SHP77 treated with DMSO at 0.1 percent for 48 hours (cell line): ENCODE results near the gene WWP2.
"Not testable (repeated sequence)": the region's sequence is repeated elsewhere in the genome, so short reads cannot be mapped to it uniquely, and the experiment has no call there.

Experiments used
- DNase-seq: peaks from one replicate; lab custom pipeline; 2025; lab: John Stamatoyannopoulos, UW

The WWP2 gene

GRCh38 chr16:69929480-69929879 lies 167.3 kb downstream of the WWP2 start:
- no peak for DNase-seq

- DNase-seq = no peak
Measured at GRCh38 chr16:69930117-69930776, 168.1 kb downstream of the WWP2 start.

- no peak for DNase-seq
Measured at GRCh38 chr16:69931631-69932030, 169.5 kb downstream of the WWP2 start.

- DNase-seq = no peak
Measured at GRCh38 chr16:69932228-69932627, 170.1 kb downstream of the WWP2 start.

- no peak for DNase-seq
Measured at GRCh38 chr16:69932691-69933392, 170.7 kb downstream of the WWP2 start.

GRCh38 chr16:69934044-69934443 lies 171.9 kb downstream of the WWP2 start:
- DNase-seq = no peak

GRCh38 chr16:69934751-69935150 lies 172.6 kb downstream of the WWP2 start:
- DNase-seq = no peak

- no peak for DNase-seq
Measured at GRCh38 chr16:69935278-69935711, 173.2 kb downstream of the WWP2 start.

GRCh38 chr16:69935740-69936139 lies 173.6 kb downstream of the WWP2 start:
- no peak for DNase-seq

- no peak for DNase-seq
Measured at GRCh38 chr16:69936252-69936651, 174.1 kb downstream of the WWP2 start.

- no peak for DNase-seq
Measured at GRCh38 chr16:69936751-69937211, 174.6 kb downstream of the WWP2 start.

- no peak for DNase-seq
Measured at GRCh38 chr16:69937465-69937951, 175.4 kb downstream of the WWP2 start.

GRCh38 chr16:69938981-69939820 lies 177.1 kb downstream of the WWP2 start:
- no peak for DNase-seq

- DNase-seq = no peak
Measured at GRCh38 chr16:69939821-69940585, 177.9 kb downstream of the WWP2 start.

- no peak for DNase-seq
Measured at GRCh38 chr16:69940676-69941075, 178.5 kb downstream of the WWP2 start.

GRCh38 chr16:69941251-69942098 lies 179.3 kb downstream of the WWP2 start:
- no peak for DNase-seq

- no peak for DNase-seq
Measured at GRCh38 chr16:69942099-69942491, 180.0 kb downstream of the WWP2 start.

GRCh38 chr16:69942627-69943170 lies 180.6 kb downstream of the WWP2 start:
- DNase-seq = no peak

GRCh38 chr16:69943241-69944036 lies 181.3 kb downstream of the WWP2 start:
- DNase-seq = not testable (repeated sequence)

- DNase-seq = not testable (repeated sequence)
Measured at GRCh38 chr16:69950411-69950810, 188.3 kb downstream of the WWP2 start.
